NCI-H748 (cell line): ENCODE measurements around the gene STH.

Experiments
- DNase-seq: peaks from one replicate; lab custom pipeline; 2025; ENCODE audit not compliant: unreplicated experiment; lab: John Stamatoyannopoulos, UW

STH gene

DNA sequence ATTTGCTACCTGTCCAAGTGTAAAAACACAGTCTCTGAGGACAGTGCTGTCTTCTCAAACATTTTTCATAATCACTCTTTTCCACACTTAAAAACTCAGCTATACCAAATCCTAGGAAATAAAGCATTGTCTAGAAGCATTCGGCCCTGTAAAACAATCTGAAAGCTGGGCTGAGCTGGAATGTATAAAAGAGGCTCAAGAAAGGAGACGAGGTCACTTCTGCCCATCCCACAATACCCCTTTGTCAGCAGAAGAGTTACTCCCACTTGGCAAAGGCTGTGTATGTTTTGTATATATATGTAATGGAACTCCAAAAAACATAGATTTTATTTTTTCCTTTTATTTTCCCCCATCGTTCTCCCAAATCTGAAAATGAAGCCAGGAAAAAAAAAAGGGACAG lies 43.9 kb downstream of the STH start:
- no peak for DNase-seq

DNA sequence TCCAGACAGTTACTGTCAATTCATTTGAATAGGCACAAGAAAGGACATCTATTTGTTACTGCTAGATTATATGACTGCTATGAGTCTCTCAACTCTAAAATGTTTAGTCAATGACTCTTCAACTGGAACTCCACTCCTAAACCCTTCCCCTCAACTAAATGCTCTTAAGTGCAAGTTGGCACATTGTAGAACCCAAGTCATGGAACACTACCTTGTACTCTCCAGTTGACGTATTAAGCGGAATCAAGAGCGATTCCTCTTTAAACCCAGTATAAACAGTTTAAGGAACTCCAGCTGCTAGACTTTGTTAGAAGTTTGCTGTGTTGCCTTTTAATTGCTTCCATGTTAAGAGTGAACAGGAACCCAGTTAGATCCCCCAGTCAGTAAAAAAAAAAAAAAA lies 44.6 kb downstream of the STH start:
- no peak for DNase-seq

GRCh38 chr17:46044286-46044928 lies 45.4 kb downstream of the STH start:
- peak; percentile 74 for DNase-seq

DNA sequence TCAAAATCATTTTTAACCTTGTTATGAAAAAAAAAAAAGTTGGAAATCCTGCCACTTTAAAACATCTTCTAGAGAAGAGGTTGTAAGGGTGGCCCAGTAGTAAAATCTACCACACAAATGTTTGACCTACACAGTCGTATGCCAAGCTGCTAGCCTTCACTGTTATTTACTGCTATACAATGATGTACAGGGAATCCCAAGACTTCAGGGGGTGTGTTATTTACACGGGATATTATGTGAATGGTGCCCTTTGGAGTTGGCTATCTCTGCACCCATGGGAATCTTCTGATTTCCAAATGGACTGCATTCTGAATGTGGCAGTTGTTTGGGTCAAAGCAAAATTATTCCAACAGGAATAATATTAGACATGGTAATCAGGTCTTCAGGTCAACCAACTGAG lies 45.9 kb downstream of the STH start:
- no peak for DNase-seq

DNA sequence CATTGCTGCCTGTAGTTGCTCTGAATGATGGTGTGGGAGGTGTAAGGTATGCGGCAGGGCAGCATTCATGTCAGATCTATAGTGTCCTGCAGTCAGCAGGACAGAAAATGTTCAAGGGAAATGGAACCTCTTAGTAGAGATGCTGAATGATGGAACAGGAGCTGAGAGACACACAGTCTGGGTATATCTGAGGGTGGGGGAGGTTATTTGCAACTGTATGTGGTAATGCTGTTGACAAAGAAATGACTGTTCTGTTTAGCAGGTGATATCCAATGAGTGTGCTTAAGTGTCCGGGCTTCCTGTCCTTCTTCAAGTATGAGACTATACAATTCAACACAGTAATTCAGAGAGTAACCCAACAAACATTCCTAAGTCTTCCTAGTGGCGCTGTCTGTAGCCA lies 46.6 kb downstream of the STH start:
- DNase-seq, result no peak

GRCh38 chr17:46046957-46047356 lies 47.9 kb downstream of the STH start:
- no peak for DNase-seq

DNA sequence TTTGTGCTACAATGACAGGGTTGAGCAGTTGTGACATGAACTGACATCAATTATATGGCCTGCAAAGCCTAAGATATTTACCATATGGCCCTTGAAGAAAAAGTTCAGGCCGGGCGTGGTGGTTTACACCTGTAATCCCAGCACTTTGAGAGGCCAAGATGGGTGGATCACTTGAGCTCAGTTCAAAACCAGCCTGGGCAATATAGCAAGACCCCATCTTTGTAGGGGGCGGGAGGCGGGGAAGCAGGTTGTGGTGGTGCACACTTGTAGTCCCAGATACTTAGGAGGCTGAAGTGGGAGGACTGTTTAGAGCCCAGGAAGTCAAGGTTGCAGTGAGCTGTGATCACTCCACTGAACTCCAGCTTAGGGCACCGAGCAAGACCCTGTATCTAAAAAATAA lies 48.3 kb downstream of the STH start:
- DNase-seq, result no peak

GRCh38 chr17:46047856-46048255 lies 48.8 kb downstream of the STH start:
- no peak for DNase-seq
